COLO668 (cell line): ENCODE data around the gene ATIC.

ENCODE experiments used
- DNase-seq: peaks from one replicate; lab custom pipeline; 2025; ENCODE audit not compliant: unreplicated experiment; lab: John Stamatoyannopoulos, UW

ATIC gene

GRCh38 chr2:215311625-215312396 lies at the start of gene ATIC:
Gene ATIC, plus strand, starts transcription at chr2:215312059. Its CDS starts 84 bp downstream, at chr2:215312143.
- DNase-seq = peak; percentile 95

GRCh38 chr2:215262303-215262702 lies 49.6 kb upstream of the ATIC start:
- no peak for DNase-seq

- DNase-seq = no peak
Measured at GRCh38 chr2:215262741-215263362, 49.0 kb upstream of the ATIC start.

- no peak for DNase-seq
Measured at GRCh38 chr2:215264374-215264773, 47.5 kb upstream of the ATIC start.

GRCh38 chr2:215269397-215270117 lies 42.3 kb upstream of the ATIC start:
- peak; percentile 57 for DNase-seq

GRCh38 chr2:215270118-215270451 lies 41.8 kb upstream of the ATIC start:
- DNase-seq = no peak

- DNase-seq = no peak
Measured at GRCh38 chr2:215271446-215271845, 40.4 kb upstream of the ATIC start.

- DNase-seq = no peak
Measured at GRCh38 chr2:215272918-215273317, 38.9 kb upstream of the ATIC start.

GRCh38 chr2:215274829-215275228 lies 37.0 kb upstream of the ATIC start:
- no peak for DNase-seq

GRCh38 chr2:215275824-215276223 lies 36.0 kb upstream of the ATIC start:
- no peak for DNase-seq

GRCh38 chr2:215277944-215278343 lies 33.9 kb upstream of the ATIC start:
- no peak for DNase-seq

- no peak for DNase-seq
Measured at GRCh38 chr2:215280326-215280725, 31.5 kb upstream of the ATIC start.

GRCh38 chr2:215283221-215283620 lies 28.6 kb upstream of the ATIC start:
- DNase-seq = no peak

GRCh38 chr2:215286309-215286708 lies 25.6 kb upstream of the ATIC start:
- no peak for DNase-seq

GRCh38 chr2:215288112-215288815 lies 23.6 kb upstream of the ATIC start:
- DNase-seq = no peak

- no peak for DNase-seq
Measured at GRCh38 chr2:215290980-215291599, 20.8 kb upstream of the ATIC start.

- no peak for DNase-seq
Measured at GRCh38 chr2:215293879-215294278, 18.0 kb upstream of the ATIC start.

- no peak for DNase-seq
Measured at GRCh38 chr2:215299337-215299859, 12.5 kb upstream of the ATIC start.

GRCh38 chr2:215301994-215302393 lies 9.9 kb upstream of the ATIC start:
- no peak for DNase-seq

GRCh38 chr2:215311259-215311624 lies 617 bp upstream of the ATIC start:
- DNase-seq = peak; percentile 16

GRCh38 chr2:215313255-215313613 lies 1.4 kb downstream of the ATIC start:
- DNase-seq = no peak
